ENCODE results near the gene ZCRB1.
"Not testable (repeated sequence)": the region's sequence is repeated elsewhere in the genome, so short reads cannot be mapped to it uniquely, and the experiment has no call there.

Gene ZCRB1

GRCh38 chr12:42325653-42326474, at the start of gene ZCRB1, which contains the start of gene PPHLN1:
Gene ZCRB1, minus strand, starts transcription at chr12:42326094. Its CDS starts 1,992 bp downstream, at chr12:42324102.
Gene PPHLN1, plus strand, starts transcription at chr12:42326167. Its CDS starts 9,736 bp downstream, at chr12:42335903.
- DNase-seq = peak; percentile 71 to 73

- no peak for DNase-seq
Observed at GRCh38 chr12:42373669-42374068, 47.8 kb upstream of the ZCRB1 start.

GRCh38 chr12:42372154-42372791, 46.4 kb upstream of the ZCRB1 start:
- peak in 1 of 2 donors; percentile 39 for DNase-seq

- no peak for DNase-seq
Observed at GRCh38 chr12:42370013-42370412, 44.1 kb upstream of the ZCRB1 start.

GRCh38 chr12:42365486-42365885, 39.6 kb upstream of the ZCRB1 start:
- DNase-seq = no peak

GRCh38 chr12:42364692-42365091, 38.8 kb upstream of the ZCRB1 start:
- DNase-seq = no peak

- DNase-seq = no peak
Observed at GRCh38 chr12:42362647-42363260, 36.9 kb upstream of the ZCRB1 start.

- DNase-seq = no peak
Observed at GRCh38 chr12:42361909-42362646, 36.2 kb upstream of the ZCRB1 start.

GRCh38 chr12:42360747-42361403, 35.0 kb upstream of the ZCRB1 start:
- DNase-seq = no peak

GRCh38 chr12:42356344-42356743, 30.4 kb upstream of the ZCRB1 start:
- no peak for DNase-seq

GRCh38 chr12:42350021-42350407, 24.1 kb upstream of the ZCRB1 start:
- not testable (repeated sequence) for DNase-seq

- not testable (repeated sequence) for DNase-seq
Observed at GRCh38 chr12:42349119-42350020, 23.5 kb upstream of the ZCRB1 start.

- no peak for DNase-seq
Observed at GRCh38 chr12:42346403-42347002, 20.6 kb upstream of the ZCRB1 start.

- DNase-seq = no peak
Observed at GRCh38 chr12:42343721-42344120, 17.8 kb upstream of the ZCRB1 start.

- no peak for DNase-seq
Observed at GRCh38 chr12:42342028-42342427, 16.1 kb upstream of the ZCRB1 start.

- no peak for DNase-seq
Observed at GRCh38 chr12:42338280-42338679, 12.4 kb upstream of the ZCRB1 start.

GRCh38 chr12:42336286-42336685, 10.4 kb upstream of the ZCRB1 start:
- DNase-seq = no peak

- DNase-seq = peak in 1 of 2 donors; percentile 45
Observed at GRCh38 chr12:42332301-42333285, 6.7 kb upstream of the ZCRB1 start.

- not testable (repeated sequence) for DNase-seq
Observed at GRCh38 chr12:42330097-42330496, 4.2 kb upstream of the ZCRB1 start.

GRCh38 chr12:42327227-42327590, 1.3 kb upstream of the ZCRB1 start:
- DNase-seq = no peak
